HEK293 (cell line): ENCODE data around the gene CLASP1.

Experiments used
- ZFP3 ChIP-seq: fragments of 450-650 bp; formaldehyde crosslinking; IDR thresholded peaks from 2 replicates; pipeline ENCODE4 v1.5.1; 2016; ENCODE audit warnings: low read depth, missing biosample characterization, missing genetic modification characterization
- ZIC2 ChIP-seq: fragments of 450-650 bp; formaldehyde crosslinking; IDR thresholded peaks from 2 replicates; pipeline ENCODE4 v1.5.1; 2016; ENCODE audit warnings: missing biosample characterization, missing genetic modification characterization
- ZNF157 ChIP-seq: fragments of 450-650 bp; formaldehyde crosslinking; IDR thresholded peaks from 2 replicates; pipeline ENCODE4 v1.5.1; 2016; ENCODE audit warnings: missing biosample characterization, missing genetic modification characterization
- ZNF248 ChIP-seq: fragments of 450-650 bp; formaldehyde crosslinking; IDR thresholded peaks from 2 replicates; pipeline ENCODE4 v1.5.1; 2017; ENCODE audit warnings: missing biosample characterization, missing genetic modification characterization
- ZNF292 ChIP-seq: fragments of 450-650 bp; formaldehyde crosslinking; IDR thresholded peaks from 2 replicates; pipeline ENCODE4 v1.5.1; 2016; ENCODE audit warnings: low read depth, missing biosample characterization, missing genetic modification characterization, borderline replicate concordance
- ZNF677 ChIP-seq: fragments of 450-650 bp; IDR thresholded peaks from 2 replicates; pipeline ENCODE4 v1.5.0; 2018; ENCODE audit warnings: missing biosample characterization, mild to moderate bottlenecking, missing genetic modification characterization, moderate library complexity
- ZNF785 ChIP-seq: fragments of 450-650 bp; formaldehyde crosslinking; IDR thresholded peaks from 2 replicates; pipeline ENCODE4 v1.5.1; 2016; ENCODE audit warnings: missing biosample characterization, missing genetic modification characterization
- TF ChIP-seq, protein P1 (sequence below): fragments of 450-650 bp; formaldehyde crosslinking; IDR thresholded peaks from 2 replicates; pipeline ENCODE4 v1.5.1; 2016; ENCODE audit warnings: missing biosample characterization, missing genetic modification characterization

- TF ChIP-seq ZIC2 (tag by site-specific recombination) (no peak), ZNF677 (tag by site-specific recombination) (no peak), ZNF785 (no peak), ZFP3 (no peak), ZNF292 (tag by site-specific recombination) (no peak), ZNF248 (tag by site-specific recombination) (no peak), ZNF157 (tag by site-specific recombination) (no peak)
- TF ChIP-seq, protein P1, sequence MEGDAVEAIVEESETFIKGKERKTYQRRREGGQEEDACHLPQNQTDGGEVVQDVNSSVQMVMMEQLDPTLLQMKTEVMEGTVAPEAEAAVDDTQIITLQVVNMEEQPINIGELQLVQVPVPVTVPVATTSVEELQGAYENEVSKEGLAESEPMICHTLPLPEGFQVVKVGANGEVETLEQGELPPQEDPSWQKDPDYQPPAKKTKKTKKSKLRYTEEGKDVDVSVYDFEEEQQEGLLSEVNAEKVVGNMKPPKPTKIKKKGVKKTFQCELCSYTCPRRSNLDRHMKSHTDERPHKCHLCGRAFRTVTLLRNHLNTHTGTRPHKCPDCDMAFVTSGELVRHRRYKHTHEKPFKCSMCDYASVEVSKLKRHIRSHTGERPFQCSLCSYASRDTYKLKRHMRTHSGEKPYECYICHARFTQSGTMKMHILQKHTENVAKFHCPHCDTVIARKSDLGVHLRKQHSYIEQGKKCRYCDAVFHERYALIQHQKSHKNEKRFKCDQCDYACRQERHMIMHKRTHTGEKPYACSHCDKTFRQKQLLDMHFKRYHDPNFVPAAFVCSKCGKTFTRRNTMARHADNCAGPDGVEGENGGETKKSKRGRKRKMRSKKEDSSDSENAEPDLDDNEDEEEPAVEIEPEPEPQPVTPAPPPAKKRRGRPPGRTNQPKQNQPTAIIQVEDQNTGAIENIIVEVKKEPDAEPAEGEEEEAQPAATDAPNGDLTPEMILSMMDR (tag by site-specific recombination): no peak
Observed at GRCh38 chr2:121486191-121486790, 163.0 kb downstream of the CLASP1 start.
